Measurements from ENCODE around the gene TRIM40.

The TRIM40 gene

GRCh38 chr6:30150671-30151395, 14.9 kb downstream of the TRIM40 start:
- H3K4me1 ChIP-seq (ENCODE audit: control insufficient read depth, insufficient read depth, low read length, poor library complexity, severe bottlenecking): peaks cover 6% of the 10 kb centered on the region
- no peaks in the 10 kb centered on the region for H3K9me3 ChIP-seq (ENCODE audit: control insufficient read depth, low read length)
- no peak overlapping the region for H3K4me3 ChIP-seq (ENCODE audit: extremely low read depth, insufficient read depth, low read length, poor library complexity, severe bottlenecking)
- H3K27ac ChIP-seq (ENCODE audit: low read depth, low read length, severe bottlenecking): no peak overlapping the region
- no peaks in the 10 kb centered on the region for H3K36me3 ChIP-seq (ENCODE audit: control insufficient read depth, insufficient read depth, low read length)
- 86 to 91% methylated on average over 9 to 10 of the region's 10 CpGs for WGBS, 2 experiments (ENCODE audit: insufficient coverage in 2 of 2)

DNA sequence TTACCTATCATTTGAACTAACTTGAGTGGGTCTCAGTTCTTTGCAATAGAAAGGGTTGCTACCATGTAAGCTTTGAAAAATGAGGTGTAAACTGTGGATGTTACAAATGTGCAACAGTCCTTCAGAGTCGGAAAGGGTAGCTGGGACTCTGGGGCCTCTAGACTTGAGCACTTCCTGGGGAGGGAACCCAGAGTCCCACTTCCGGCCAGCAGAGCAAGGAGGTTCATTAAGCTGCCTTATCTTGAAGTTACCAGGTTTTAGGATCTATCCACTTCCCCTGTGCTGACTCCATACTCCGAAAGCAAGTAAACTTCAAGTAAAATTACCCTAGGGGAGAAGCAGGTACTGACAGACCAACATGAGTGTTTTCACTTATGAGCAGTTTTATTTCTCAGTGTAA, 15.6 kb downstream of the TRIM40 start:
- no peak overlapping the region for H3K4me3 ChIP-seq (ENCODE audit: extremely low read depth, insufficient read depth, low read length, poor library complexity, severe bottlenecking)
- H3K27ac ChIP-seq (ENCODE audit: low read depth, low read length, severe bottlenecking): no peak overlapping the region
- WGBS, 2 experiments (ENCODE audit: insufficient coverage in 2 of 2): 81 to 84% methylated on average over 2 of the region's 3 CpGs
- H3K36me3 ChIP-seq (ENCODE audit: control insufficient read depth, insufficient read depth, low read length): no peaks in the 10 kb centered on the region
- H3K9me3 ChIP-seq (ENCODE audit: control insufficient read depth, low read length): no peaks in the 10 kb centered on the region
- H3K4me1 ChIP-seq (ENCODE audit: control insufficient read depth, insufficient read depth, low read length, poor library complexity, severe bottlenecking): peaks cover 6% of the 10 kb centered on the region

DNA sequence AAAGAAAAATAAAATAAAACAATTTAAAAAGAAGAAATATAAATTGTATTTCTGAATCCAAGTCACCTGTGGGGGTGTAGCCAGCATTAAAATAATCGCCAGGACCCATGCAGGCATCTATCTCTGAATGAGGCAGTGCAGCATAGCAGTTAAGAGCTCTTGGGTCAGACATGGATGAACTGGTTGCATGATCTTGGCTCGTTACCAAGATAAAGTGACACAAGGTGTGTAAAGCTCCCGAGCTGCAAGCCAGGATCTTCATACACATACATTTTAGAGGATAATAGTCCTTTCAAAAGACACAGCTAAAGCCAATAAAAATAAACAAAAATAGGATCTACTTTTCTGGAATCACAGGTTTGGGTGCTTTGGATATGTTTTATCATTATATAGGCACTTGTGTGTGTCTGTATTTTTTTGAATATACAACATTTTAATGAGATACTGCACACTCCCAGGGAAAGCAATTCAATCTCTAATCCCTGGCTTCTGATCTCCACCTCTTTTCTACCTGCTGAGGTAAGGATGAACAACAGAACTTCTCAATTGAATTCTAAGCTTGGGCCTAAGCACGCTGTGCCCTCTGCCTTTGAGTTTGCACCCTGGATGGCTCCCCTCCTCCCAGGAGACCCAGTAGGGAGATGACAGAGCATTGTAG, 16.2 kb downstream of the TRIM40 start:
- WGBS, 2 experiments (ENCODE audit: insufficient coverage in 2 of 2): 86 to 100% methylated on average over 1 to 2 of the region's 4 CpGs
- Histone ChIP-seq H3K4me1 (ENCODE audit: control insufficient read depth, insufficient read depth, low read length, poor library complexity, severe bottlenecking) (peaks cover 6% of the 10 kb centered on the region), H3K9me3 (ENCODE audit: control insufficient read depth, low read length) (no peaks in the 10 kb centered on the region), H3K4me3 (ENCODE audit: extremely low read depth, insufficient read depth, low read length, poor library complexity, severe bottlenecking) (no peak overlapping the region), H3K27ac (ENCODE audit: low read depth, low read length, severe bottlenecking) (no peak overlapping the region), H3K36me3 (ENCODE audit: control insufficient read depth, insufficient read depth, low read length) (no peaks in the 10 kb centered on the region)

- no peak overlapping the region for H3K27ac ChIP-seq (ENCODE audit: low read depth, low read length, severe bottlenecking)
- whole genome bisulfite sequencing, 2 experiments (ENCODE audit: insufficient coverage in 2 of 2): 71 to 100% methylated on average over 1 of the region's 3 CpGs
- H3K9me3 ChIP-seq (ENCODE audit: control insufficient read depth, low read length): no peaks in the 10 kb centered on the region
- peaks cover 6% of the 10 kb centered on the region for H3K4me1 ChIP-seq (ENCODE audit: control insufficient read depth, insufficient read depth, low read length, poor library complexity, severe bottlenecking)
- H3K4me3 ChIP-seq (ENCODE audit: extremely low read depth, insufficient read depth, low read length, poor library complexity, severe bottlenecking): no peak overlapping the region
- no peaks in the 10 kb centered on the region for H3K36me3 ChIP-seq (ENCODE audit: control insufficient read depth, insufficient read depth, low read length)
Observed at GRCh38 chr6:30152910-30153610, 17.1 kb downstream of the TRIM40 start.

GRCh38 chr6:30154061-30154460, 18.1 kb downstream of the TRIM40 start:
- no peak overlapping the region for H3K27ac ChIP-seq (ENCODE audit: low read depth, low read length, severe bottlenecking)
- no peak overlapping the region for H3K4me3 ChIP-seq (ENCODE audit: extremely low read depth, insufficient read depth, low read length, poor library complexity, severe bottlenecking)
- no peaks in the 10 kb centered on the region for H3K36me3 ChIP-seq (ENCODE audit: control insufficient read depth, insufficient read depth, low read length)
- H3K9me3 ChIP-seq (ENCODE audit: control insufficient read depth, low read length): no peaks in the 10 kb centered on the region
- peaks cover 6% of the 10 kb centered on the region for H3K4me1 ChIP-seq (ENCODE audit: control insufficient read depth, insufficient read depth, low read length, poor library complexity, severe bottlenecking)
- 84 to 100% methylated on average over 2 to 10 of the region's 17 CpGs for WGBS, 2 experiments (ENCODE audit: insufficient coverage in 2 of 2)

- Histone ChIP-seq H3K9me3 (ENCODE audit: control insufficient read depth, low read length) (no peaks in the 10 kb centered on the region), H3K4me3 (ENCODE audit: extremely low read depth, insufficient read depth, low read length, poor library complexity, severe bottlenecking) (no peak overlapping the region), H3K4me1 (ENCODE audit: control insufficient read depth, insufficient read depth, low read length, poor library complexity, severe bottlenecking) (peaks cover 6% of the 10 kb centered on the region), H3K36me3 (ENCODE audit: control insufficient read depth, insufficient read depth, low read length) (no peaks in the 10 kb centered on the region), H3K27ac (ENCODE audit: low read depth, low read length, severe bottlenecking) (no peak overlapping the region)
- WGBS, 2 experiments (ENCODE audit: insufficient coverage in 2 of 2): 77 to 80% methylated on average over 5 to 7 of the region's 12 CpGs
Observed at GRCh38 chr6:30154709-30155519, 19.0 kb downstream of the TRIM40 start.

- no peaks in the 10 kb centered on the region for H3K36me3 ChIP-seq (ENCODE audit: control insufficient read depth, insufficient read depth, low read length)
- H3K4me3 ChIP-seq (ENCODE audit: extremely low read depth, insufficient read depth, low read length, poor library complexity, severe bottlenecking): no peak overlapping the region
- no peak overlapping the region for H3K27ac ChIP-seq (ENCODE audit: low read depth, low read length, severe bottlenecking)
- no peaks in the 10 kb centered on the region for H3K9me3 ChIP-seq (ENCODE audit: control insufficient read depth, low read length)
- 100% methylated on average over 1 of the region's 2 CpGs; no CpG with 5 or more reads in 1 of the 2 experiments for WGBS, 2 experiments (ENCODE audit: insufficient coverage in 2 of 2)
- H3K4me1 ChIP-seq (ENCODE audit: control insufficient read depth, insufficient read depth, low read length, poor library complexity, severe bottlenecking): peaks cover 6% of the 10 kb centered on the region
Observed at GRCh38 chr6:30155520-30156261, 19.8 kb downstream of the TRIM40 start.

GRCh38 chr6:30156262-30156599, 20.3 kb downstream of the TRIM40 start:
- peaks cover 6% of the 10 kb centered on the region for H3K4me1 ChIP-seq (ENCODE audit: control insufficient read depth, insufficient read depth, low read length, poor library complexity, severe bottlenecking)
- no CpG with 5 or more reads among the region's 4 CpGs for WGBS, 2 experiments (ENCODE audit: insufficient coverage in 2 of 2)
- H3K36me3 ChIP-seq (ENCODE audit: control insufficient read depth, insufficient read depth, low read length): no peaks in the 10 kb centered on the region
- H3K27ac ChIP-seq (ENCODE audit: low read depth, low read length, severe bottlenecking): no peak overlapping the region
- H3K4me3 ChIP-seq (ENCODE audit: extremely low read depth, insufficient read depth, low read length, poor library complexity, severe bottlenecking): no peak overlapping the region
- no peaks in the 10 kb centered on the region for H3K9me3 ChIP-seq (ENCODE audit: control insufficient read depth, low read length)

DNA sequence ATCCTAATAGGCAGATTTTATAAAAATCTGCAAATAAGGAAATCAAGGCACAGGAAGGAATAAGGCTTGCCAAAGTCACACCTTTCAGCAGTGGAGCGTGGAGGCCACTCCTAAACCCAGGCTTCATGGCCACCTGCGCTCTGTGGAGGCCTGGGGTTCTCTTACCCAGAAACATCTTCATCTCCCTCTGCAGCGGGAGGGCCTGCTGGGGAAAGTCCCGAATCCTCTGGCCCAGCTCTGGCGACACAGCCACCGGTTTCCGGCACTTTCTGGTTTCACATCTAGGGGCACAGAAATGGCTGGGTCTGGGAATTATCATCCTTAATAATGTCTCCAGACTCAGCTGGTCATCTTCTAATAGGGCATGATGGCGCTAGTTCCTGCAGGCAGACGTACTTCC, 20.8 kb downstream of the TRIM40 start:
- 86 to 100% methylated on average over 5 to 9 of the region's 9 CpGs for whole genome bisulfite sequencing, 2 experiments (ENCODE audit: insufficient coverage in 2 of 2)
- no peaks in the 10 kb centered on the region for H3K9me3 ChIP-seq (ENCODE audit: control insufficient read depth, low read length)
- no peaks in the 10 kb centered on the region for H3K36me3 ChIP-seq (ENCODE audit: control insufficient read depth, insufficient read depth, low read length)
- H3K27ac ChIP-seq (ENCODE audit: low read depth, low read length, severe bottlenecking): no peak overlapping the region
- H3K4me1 ChIP-seq (ENCODE audit: control insufficient read depth, insufficient read depth, low read length, poor library complexity, severe bottlenecking): peaks cover 6% of the 10 kb centered on the region
- H3K4me3 ChIP-seq (ENCODE audit: extremely low read depth, insufficient read depth, low read length, poor library complexity, severe bottlenecking): no peak overlapping the region

DNA sequence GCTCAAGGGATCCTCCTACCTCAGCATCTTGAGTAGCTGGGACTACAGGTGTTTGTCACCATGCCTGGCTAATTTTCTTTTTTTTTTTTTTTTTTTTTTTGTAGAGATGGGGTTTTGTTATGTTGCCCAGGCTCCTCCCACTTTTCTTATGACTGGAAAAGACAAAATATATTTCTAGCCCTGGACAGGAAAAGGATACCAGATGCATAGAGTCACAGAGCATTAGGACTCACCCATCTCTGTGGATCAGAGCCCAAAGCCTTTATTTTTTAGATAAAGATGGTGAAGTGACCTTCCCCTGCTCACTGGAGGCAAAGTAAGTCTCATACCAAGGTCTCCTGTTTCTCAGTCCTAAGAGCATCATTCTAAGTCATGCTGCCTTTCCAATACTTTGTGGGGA, 21.6 kb downstream of the TRIM40 start:
- Histone ChIP-seq H3K27ac (ENCODE audit: low read depth, low read length, severe bottlenecking) (no peak overlapping the region), H3K9me3 (ENCODE audit: control insufficient read depth, low read length) (no peaks in the 10 kb centered on the region), H3K36me3 (ENCODE audit: control insufficient read depth, insufficient read depth, low read length) (no peaks in the 10 kb centered on the region), H3K4me1 (ENCODE audit: control insufficient read depth, insufficient read depth, low read length, poor library complexity, severe bottlenecking) (peaks cover 6% of the 10 kb centered on the region), H3K4me3 (ENCODE audit: extremely low read depth, insufficient read depth, low read length, poor library complexity, severe bottlenecking) (no peak overlapping the region)
